ENCODE data around the gene TRPM6. TPM values are rescaled to one million over a fixed set of nuclear protein-coding genes. Genes with fewer than 3 reads are reported as not detected.
"Not testable (repeated sequence)": the region's sequence is repeated elsewhere in the genome, so short reads cannot be mapped to it uniquely, and the experiment has no call there.

The TRPM6 gene
- total RNA-seq, 2 donors from 2014 or later, result 0.44 to 0.71 TPM

GRCh38 chr9:74861773-74862474 is 25.8 kb downstream of the TRPM6 start:
- DNase-seq, result no peak
- no peak for ATAC-seq
- intact Hi-C loops (cut with DNase I), result no loop called here

DNA sequence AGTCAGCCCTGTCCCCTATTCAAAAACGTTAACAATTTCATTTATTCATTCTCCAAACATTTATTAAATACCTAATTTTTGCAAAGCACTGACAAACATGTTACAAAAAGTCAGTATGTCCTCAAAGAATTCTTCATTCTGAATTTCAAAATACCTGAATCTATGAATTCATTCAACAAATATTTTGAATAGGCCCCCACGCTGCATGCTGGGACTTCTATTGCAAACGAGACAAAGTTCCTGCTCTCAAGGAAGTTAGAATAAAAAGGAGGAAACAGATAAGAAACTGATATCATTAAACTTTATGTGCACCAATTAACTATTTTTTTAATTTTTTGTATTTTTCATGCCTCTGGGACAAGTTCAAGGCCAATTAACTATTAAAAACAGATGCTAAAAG is 26.6 kb downstream of the TRPM6 start:
- ATAC-seq (no peak), DNase-seq (no peak)
- intact Hi-C loops (cut with DNase I), result no loop called here

DNA sequence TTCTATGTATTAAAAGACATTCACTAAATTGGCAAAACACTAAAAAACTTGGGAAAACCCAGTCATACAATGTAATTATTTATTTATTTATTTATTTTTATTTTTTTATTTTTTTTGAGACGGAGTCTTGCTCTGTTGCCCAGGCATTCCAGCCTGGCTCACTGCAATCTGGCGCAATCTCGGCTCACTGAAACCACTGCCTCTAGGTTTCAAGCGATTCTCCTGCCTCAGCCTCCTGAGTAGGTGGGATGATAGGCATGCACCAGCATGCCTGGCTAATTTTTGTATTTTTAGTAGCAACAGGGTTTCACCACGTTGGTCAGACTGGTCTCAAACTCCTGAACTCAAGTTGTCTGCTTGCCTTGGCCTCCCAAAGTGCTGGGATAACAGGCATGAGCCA is 27.5 kb downstream of the TRPM6 start:
- ATAC-seq; DNase-seq; intact Hi-C loops (cut with DNase I): not testable (repeated sequence)

- intact Hi-C loops (cut with DNase I), result no loop called here
Measured at GRCh38 chr9:74859786-74860185, 27.9 kb downstream of the TRPM6 start.

DNA sequence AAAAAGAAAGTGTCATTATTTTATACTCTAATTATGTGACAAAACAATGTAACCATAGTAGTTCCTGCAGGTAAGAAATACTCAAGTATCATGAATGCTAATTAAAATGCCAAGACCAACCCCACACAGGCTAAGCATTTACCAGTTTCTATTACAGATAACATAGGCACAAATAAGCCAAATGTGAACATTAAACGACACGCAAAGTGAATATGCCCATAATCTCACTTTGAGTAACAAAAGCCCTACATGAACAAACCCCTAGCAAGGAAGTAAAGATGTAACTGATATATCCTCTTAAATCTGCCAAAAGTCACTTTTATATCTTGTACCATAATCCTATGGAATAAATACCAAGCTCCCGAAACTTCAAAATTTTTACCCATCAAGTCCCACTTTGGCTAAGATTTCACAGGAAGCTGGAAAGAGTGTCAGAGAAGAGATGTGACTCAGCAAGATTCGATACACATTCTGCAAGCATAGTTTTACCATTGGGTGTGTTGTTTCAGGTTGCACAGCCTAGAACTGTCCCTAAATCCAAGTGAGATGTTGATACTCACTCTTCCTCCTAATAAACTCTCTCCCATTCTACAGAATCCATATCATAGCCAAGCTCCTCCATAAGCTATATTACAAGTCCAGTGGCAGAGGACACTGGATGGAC is 28.8 kb downstream of the TRPM6 start:
- intact Hi-C loops (cut with DNase I), result no loop called here

More at GRCh38 chr9:74859786-74860185, 27.9 kb downstream of the TRPM6 start:
- DNase-seq, result no peak
- no peak for ATAC-seq

DNA sequence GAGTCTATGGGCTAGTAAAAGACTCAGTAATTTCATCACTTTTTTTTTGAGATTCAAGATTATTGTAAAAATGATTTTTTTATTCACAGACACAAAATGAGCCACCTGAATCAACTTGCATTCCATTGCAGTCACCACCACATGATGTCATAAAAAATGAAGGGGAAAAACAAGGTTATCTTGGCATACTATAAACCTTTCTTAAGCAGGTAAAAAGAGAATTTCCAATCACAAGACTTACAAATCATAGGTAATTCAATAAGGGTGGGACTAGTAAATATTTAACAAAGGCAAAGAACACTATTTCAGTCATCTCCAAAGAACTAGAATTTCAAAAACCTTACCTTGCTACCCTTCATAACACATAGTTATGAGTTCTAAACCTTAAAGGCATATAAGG is 30.7 kb downstream of the TRPM6 start:
- ATAC-seq (no peak), DNase-seq (no peak)
- intact Hi-C loops (cut with DNase I), result no loop called here

More for the DNA sequence above, 28.8 kb downstream of the TRPM6 start:
- DNase-seq, result no peak
- no peak for ATAC-seq

DNA sequence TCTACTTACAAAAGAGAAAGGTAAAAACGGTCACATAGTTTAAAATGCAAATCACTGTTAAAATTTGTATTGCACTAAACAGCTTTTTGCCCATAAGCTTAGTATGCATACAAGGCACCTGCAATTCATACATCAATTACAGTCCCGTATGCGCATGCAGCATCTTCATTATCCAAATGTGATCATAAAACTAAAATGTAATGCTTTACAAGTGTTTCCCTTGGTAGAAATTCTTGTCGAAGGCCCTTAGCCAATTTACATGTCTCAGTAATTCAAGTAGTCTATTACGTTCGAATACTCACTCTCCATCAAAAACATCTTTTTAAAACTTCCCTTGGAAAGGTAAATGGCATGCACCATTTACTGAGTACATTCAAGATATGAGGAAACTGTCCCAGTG is 32.6 kb downstream of the TRPM6 start:
- intact Hi-C loops (cut with DNase I), result no loop called here
- ATAC-seq (no peak), DNase-seq (no peak)

DNA sequence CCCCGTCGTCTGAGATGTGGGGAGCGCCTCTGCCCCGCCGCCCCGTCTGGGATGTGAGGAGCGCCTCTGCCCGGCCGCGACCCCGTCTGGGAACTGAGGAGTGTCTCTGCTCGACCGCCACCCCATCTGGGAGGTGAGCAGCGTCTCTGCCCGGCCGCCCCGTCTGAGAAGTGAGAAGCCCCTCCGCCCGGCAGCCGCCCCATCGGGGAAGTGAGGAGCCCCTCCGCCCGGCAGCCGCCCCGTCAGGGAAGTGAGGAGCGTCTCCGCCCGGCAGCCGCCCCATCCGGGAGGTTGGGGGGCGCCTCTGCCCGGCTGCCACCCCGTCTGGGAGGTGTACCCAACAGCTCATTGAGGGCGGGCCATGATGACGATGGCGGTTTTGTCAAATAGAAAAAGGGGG is 34.7 kb downstream of the TRPM6 start:
- ATAC-seq; intact Hi-C loops (cut with DNase I); DNase-seq: not testable (repeated sequence)

- no peak for ATAC-seq
- DNase-seq, result no peak
- intact Hi-C loops (cut with DNase I), result no loop called here
Measured at GRCh38 chr9:74848153-74848525, 39.6 kb downstream of the TRPM6 start.

GRCh38 chr9:74847478-74848152 is 40.1 kb downstream of the TRPM6 start:
- intact Hi-C loops (cut with DNase I), result no loop called here
- DNase-seq (no peak), ATAC-seq (no peak)

DNA sequence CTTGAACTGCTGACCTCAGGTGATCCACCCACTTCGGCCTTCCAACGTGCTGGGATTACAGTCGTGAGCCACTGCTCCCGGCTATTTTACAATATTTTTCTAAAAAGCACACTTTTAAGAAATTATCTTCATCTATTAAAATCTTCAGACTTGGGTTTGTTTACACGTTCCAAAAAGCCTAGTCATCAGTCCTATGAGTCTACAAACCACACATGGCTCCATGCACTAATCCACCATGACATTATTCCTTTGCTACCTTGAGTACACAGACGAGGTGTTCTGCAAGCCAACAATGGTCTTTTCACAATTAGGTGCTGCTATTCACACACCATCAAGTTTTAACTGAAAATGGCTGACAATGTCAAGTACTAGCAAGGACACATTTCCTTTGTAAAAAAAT is 41.0 kb downstream of the TRPM6 start:
- ATAC-seq, result no peak
- intact Hi-C loops (cut with DNase I), result no loop called here
- no peak for DNase-seq

GRCh38 chr9:74838351-74838750 is 49.4 kb downstream of the TRPM6 start:
- no peak for DNase-seq
- ATAC-seq, result no peak
- intact Hi-C loops (cut with DNase I), result no loop called here

DNA sequence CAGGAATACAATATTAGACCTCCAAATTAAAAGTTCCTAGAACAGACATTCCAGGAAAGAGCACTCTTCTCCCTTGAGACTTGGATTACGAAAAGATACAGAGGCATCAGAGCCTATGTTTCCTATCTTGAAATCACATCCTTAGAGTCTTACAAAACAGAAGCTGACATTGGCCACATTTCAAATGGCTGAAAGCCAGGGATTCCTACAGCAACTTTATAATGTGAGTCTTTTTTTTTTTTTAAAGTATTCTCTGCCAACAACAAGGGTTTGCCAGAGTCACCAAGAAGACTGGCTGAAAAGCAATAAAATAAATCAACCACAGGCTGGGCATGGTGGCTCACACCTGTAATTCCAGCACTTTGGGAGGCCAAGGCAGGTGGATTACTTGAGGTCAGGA is 63.1 kb downstream of the TRPM6 start:
- DNase-seq (peak; percentile 56), ATAC-seq (peak; percentile 23 to 49)
- intact Hi-C loops (cut with DNase I), result no loop called here

DNA sequence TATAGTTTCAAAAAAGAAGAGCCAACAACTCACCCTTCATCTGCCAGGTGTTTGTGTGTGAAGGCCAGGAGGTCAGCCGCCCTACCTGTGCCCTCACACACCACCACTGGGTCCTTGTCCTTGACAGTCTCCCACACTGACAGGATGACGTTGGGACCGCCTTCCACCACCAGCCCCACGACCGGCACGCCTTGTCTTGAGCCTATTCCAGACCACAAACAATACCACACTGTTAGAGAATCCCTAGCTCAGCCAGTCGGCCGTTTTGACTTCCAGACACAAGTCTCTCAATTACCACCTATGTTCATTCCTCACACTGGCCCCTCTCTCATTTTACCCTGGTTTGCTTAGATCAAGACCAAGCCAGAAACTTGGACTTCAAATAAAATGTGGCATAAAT is 66.1 kb downstream of the TRPM6 start:
- DNase-seq, result no peak
- no peak for ATAC-seq
- intact Hi-C loops (cut with DNase I), result no loop called here

- intact Hi-C loops (cut with DNase I), result no loop called here
- ATAC-seq (no peak), DNase-seq (no peak)
Measured at GRCh38 chr9:74817816-74818215, 69.9 kb downstream of the TRPM6 start.

DNA sequence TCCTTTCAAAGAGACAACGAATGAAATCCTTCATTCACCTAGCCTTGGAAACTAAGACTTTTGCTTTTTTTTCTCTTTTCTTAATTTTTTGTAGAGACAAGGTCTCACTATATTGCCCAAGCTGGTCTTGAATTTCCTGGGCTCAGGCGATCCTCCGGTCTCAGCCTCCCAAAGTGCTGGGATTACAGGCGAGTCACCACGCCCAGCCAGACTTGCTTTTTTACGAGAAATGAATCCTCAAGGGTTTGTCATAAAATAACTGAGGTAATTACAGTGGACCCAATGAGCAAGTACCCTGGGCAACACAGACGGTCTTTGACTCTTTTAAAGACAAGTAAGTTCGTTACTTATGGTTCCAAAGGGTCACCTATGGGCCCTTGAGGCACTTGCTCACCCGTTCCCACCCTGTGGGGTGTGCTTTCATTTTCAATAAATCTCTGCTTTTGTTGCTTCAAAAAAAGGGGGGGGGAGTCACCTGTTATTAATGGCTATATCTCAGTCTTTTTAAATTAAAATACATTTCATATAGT is 70.4 kb downstream of the TRPM6 start:
- no peak for ATAC-seq

DNA sequence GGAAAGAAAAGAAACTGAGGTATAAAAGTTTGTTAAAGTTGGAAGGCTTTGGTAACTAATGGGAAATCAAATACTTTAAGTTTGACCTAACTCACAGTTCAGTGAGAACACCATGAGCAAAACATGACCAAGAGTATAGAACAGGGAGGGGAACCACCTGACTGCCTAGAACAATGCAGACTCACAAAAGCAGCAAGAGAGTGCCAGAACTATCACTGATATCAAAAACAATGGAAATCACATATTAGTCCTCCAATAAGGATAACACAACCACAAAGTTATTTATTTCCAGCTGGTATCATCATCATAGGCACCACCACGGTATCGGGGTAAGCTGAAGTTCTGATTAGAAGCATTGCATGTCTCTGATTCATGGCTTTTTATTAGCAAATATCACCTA is 77.5 kb downstream of the TRPM6 start:
- ATAC-seq, result no peak
- no peak for DNase-seq
- intact Hi-C loops (cut with DNase I), result no loop called here

More for the DNA sequence above, 70.4 kb downstream of the TRPM6 start:
- no peak for DNase-seq
- intact Hi-C loops (cut with DNase I), result no loop called here

DNA sequence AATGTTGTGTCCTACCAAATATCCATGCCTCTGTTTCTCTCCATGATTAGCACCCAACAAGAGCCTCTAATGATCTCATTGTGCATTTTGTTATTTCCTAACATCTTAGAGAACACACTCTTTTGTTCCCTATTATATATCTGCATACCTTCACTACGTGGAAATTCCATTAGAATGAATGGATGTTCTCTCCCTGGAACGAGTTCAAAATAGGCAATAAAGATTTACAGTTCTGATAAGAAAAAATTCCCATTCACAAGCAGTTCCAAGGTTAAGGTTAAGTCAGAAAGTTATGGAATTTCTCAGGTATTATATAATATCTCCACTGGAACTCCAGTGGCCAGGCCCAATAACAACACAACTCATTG is 83.7 kb downstream of the TRPM6 start:
- intact Hi-C loops (cut with DNase I), result no loop called here
- no peak for ATAC-seq

GRCh38 chr9:74803376-74804017 is 84.2 kb downstream of the TRPM6 start:
- intact Hi-C loops (cut with DNase I), result no loop called here
- ATAC-seq (no peak), DNase-seq (no peak)

More for the DNA sequence above, 83.7 kb downstream of the TRPM6 start:
- no peak for DNase-seq

- intact Hi-C loops (cut with DNase I), result no loop called here
- no peak for DNase-seq
- no peak for ATAC-seq
Measured at GRCh38 chr9:74800226-74800625, 87.5 kb downstream of the TRPM6 start.

Data from left cardiac atrium (tissue), 4 donors.